OCI-M2 (cell line): ENCODE data around the gene ACTL6B.
"Not testable (repeated sequence)": the region's sequence is repeated elsewhere in the genome, so short reads cannot be mapped to it uniquely, and the experiment has no call there.

Source experiments
- DNase-seq: peaks from one replicate; lab custom pipeline; 2025; ENCODE audit not compliant: unreplicated experiment; lab: John Stamatoyannopoulos, UW

ACTL6B gene

GRCh38 chr7:100671353-100672327 is 15.4 kb upstream of the ACTL6B start:
- DNase-seq: no peak

- DNase-seq: no peak
Measured at GRCh38 chr7:100670074-100670473, 13.8 kb upstream of the ACTL6B start.

GRCh38 chr7:100669106-100669505 is 12.9 kb upstream of the ACTL6B start:
- not testable (repeated sequence) for DNase-seq

- no peak for DNase-seq
Measured at GRCh38 chr7:100668069-100668449, 11.8 kb upstream of the ACTL6B start.

GRCh38 chr7:100667331-100668068 is 11.3 kb upstream of the ACTL6B start:
- no peak for DNase-seq

GRCh38 chr7:100665168-100665726 is 9.0 kb upstream of the ACTL6B start:
- DNase-seq: no peak

- not testable (repeated sequence) for DNase-seq
Measured at GRCh38 chr7:100662194-100662776, 6.0 kb upstream of the ACTL6B start.

- DNase-seq: no peak
Measured at GRCh38 chr7:100654908-100655831, 1.1 kb downstream of the ACTL6B start.

- DNase-seq: no peak
Measured at GRCh38 chr7:100649826-100650565, 6.3 kb downstream of the ACTL6B start.

- no peak for DNase-seq
Measured at GRCh38 chr7:100642534-100642907, 13.7 kb downstream of the ACTL6B start.

- no peak for DNase-seq
Measured at GRCh38 chr7:100641860-100642533, 14.3 kb downstream of the ACTL6B start.

- peak; percentile 57 for DNase-seq
Measured at GRCh38 chr7:100641463-100641859, 14.8 kb downstream of the ACTL6B start, which contains the start of gene TFR2. Gene TFR2, minus strand, starts transcription at chr7:100641552. Its CDS starts 43 bp downstream, at chr7:100641509.

- DNase-seq: no peak
Measured at GRCh38 chr7:100640517-100641440, 15.5 kb downstream of the ACTL6B start.

GRCh38 chr7:100639995-100640516 is 16.2 kb downstream of the ACTL6B start:
- DNase-seq: no peak

- DNase-seq: no peak
Measured at GRCh38 chr7:100632951-100633717, 23.1 kb downstream of the ACTL6B start.

- DNase-seq: no peak
Measured at GRCh38 chr7:100630066-100630465, 26.2 kb downstream of the ACTL6B start.
